Activated CD4-positive, alpha-beta T cell treated with anti-CD3 and anti-CD28 coated beads, Interleukin-2, amount 50 U/mL, for 48 hours (primary cell): ENCODE results near the gene SMIM29.
"Not testable (repeated sequence)": the region's sequence is repeated elsewhere in the genome, so short reads cannot be mapped to it uniquely, and the experiment has no call there.

Source experiments
- DNase-seq, 2 experiments: peaks; one replicate each; pipeline ENCODE4 v3.0.0-alpha.2; 2020

SMIM29 gene

GRCh38 chr6:34267746-34268145, 18.9 kb upstream of the SMIM29 start:
- no peak for DNase-seq

GRCh38 chr6:34263484-34263883, 14.7 kb upstream of the SMIM29 start:
- DNase-seq, result not testable (repeated sequence)

DNA sequence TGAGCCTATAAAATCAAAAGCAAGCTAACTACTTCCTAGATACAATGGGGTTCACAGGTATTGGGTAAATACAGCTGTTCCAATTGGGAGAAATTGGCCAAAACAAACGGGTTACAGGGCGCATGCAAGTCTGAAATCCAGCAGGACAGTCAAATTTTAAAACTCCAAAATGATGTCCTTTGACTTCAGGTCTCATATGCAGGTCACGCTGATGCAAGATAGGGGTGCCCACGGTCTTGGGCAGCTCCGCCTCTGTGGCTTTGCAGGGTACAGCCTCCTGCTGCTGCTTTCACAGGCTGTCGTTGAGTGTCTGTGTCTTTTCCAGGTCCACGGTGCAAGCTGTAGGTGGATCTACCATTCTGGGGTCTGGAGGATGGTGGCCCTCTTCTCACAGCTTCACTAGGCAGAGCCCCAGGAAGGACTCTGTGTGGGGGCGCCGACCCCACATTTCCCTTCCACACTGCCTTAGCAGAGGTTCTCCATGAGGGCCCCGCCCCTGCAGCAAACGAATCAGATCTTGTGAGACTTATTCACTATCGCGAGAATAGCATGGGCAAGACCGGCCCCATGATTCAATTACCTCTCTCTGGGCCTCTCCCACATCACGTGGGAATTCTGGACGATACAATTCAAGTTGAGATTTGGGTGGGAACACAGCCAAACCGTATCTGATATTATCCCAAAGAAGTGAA, 11.9 kb upstream of the SMIM29 start:
- no peak for DNase-seq

GRCh38 chr6:34259529-34260069, 10.8 kb upstream of the SMIM29 start:
- no peak for DNase-seq

DNA sequence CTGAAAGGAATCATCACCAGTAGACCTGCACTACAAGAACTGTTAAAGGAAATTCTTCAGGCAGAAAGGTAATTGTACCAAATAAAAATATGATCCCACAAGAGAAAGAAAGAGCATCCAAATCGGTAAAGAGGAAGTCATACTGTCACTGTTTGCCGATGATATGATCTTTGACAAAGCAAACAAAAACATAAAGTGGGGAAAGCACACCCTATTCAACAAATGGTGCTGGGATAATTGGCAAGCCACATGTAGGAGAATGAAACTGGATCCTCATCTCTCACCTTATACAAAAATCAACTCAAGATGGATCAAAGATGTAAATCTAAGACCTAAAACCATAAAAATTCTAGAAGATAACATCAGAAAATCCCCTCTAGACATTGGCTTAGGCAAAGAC, 3.6 kb upstream of the SMIM29 start:
- DNase-seq, result not testable (repeated sequence)

- no peak for DNase-seq
Measured at GRCh38 chr6:34249469-34250261, 859 bp upstream of the SMIM29 start.

- DNase-seq, result peak; percentile 54 to 67
Measured at GRCh38 chr6:34248198-34248726, 544 bp downstream of the SMIM29 start.

- no peak for DNase-seq
Measured at GRCh38 chr6:34247481-34248197, 1.2 kb downstream of the SMIM29 start.

DNA sequence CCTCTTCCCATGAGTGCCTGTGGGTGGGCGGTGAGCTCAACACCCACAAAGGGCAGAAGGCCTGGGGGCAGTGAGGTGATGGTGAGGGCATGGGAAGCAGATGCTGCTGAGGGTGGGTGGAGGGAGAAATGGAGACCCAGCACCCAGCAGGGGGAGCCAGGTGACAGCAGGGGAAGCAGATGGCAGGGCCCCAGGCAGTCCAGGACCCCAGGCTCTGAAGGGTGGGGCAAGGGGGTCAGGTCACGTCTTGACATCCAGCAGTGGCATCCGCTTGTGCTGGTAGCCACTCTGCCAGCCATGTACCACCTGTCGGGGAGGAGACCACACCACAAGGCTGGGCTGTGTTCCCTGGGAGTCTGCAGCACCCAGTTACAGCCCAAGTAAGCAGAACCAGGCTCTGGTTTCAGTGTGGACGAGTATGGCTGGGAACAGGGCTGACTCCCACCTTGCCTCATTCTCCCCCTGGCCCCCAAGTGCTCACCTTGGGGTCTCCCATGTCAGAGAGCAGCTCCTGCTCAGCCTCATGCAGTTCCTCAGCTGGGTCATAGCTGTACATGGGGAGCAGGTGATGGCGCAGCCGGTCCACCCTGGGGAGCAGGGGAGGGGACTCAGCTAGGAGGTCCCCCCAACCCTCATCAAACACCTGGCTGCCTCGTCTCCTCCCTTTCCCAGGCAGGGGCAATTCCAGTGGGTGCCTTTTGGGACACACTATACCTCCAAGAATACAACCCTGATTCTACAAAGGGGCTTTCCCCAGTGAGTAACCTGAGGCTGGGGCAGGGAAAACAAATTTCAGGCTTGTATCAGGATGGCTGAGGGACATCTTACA, 2.0 kb downstream of the SMIM29 start:
- peak; percentile 62 to 70 for DNase-seq

- DNase-seq, result no peak
Measured at GRCh38 chr6:34246249-34246562, 2.6 kb downstream of the SMIM29 start.

GRCh38 chr6:34245761-34246140, 3.1 kb downstream of the SMIM29 start:
- not testable (repeated sequence) for DNase-seq

DNA sequence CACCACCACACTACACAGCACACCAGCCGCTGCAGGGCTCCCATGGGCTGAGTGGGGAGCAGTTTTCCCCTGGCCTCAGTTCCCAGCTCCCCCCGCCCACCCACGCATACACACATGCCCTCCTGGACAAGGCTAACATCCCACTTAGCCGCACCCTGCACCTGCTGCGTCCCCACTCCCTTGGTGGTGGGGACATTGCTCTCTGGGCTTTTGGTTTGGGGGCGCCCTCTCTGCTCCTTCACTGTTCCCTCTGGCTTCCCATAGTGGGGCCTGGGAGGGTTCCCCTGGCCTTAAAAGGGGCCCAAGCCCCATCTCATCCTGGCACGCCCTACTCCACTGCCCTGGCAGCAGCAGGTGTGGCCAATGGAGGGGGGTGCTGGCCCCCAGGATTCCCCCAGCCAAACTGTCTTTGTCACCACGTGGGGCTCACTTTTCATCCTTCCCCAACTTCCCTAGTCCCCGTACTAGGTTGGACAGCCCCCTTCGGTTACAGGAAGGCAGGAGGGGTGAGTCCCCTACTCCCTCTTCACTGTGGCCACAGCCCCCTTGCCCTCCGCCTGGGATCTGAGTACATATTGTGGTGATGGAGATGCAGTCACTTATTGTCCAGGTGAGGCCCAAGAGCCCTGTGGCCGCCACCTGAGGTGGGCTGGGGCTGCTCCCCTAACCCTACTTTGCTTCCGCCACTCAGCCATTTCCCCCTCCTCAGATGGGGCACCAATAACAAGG, 3.6 kb downstream of the SMIM29 start:
- not testable (repeated sequence) for DNase-seq

- DNase-seq, result peak; percentile 72 to 77
Measured at GRCh38 chr6:34243901-34244884, 4.6 kb downstream of the SMIM29 start.

- DNase-seq, result no peak
Measured at GRCh38 chr6:34243131-34243771, 5.6 kb downstream of the SMIM29 start.

- DNase-seq, result no peak
Measured at GRCh38 chr6:34242252-34243130, 6.3 kb downstream of the SMIM29 start.

- DNase-seq, result no peak
Measured at GRCh38 chr6:34241351-34242215, 7.2 kb downstream of the SMIM29 start.

GRCh38 chr6:34240329-34241248, 8.2 kb downstream of the SMIM29 start:
- no peak for DNase-seq
